ENCODE results near the gene OGDH. TPM values are rescaled to one million over a fixed set of nuclear protein-coding genes. Genes with fewer than 3 reads are reported as not detected.

OGDH gene
- total and polyA plus RNA-seq, 2 of the 13 experiments (the other 11 are each of a cell fraction or from before 2014, with no cell fraction given), result 17.4 to 25.4 TPM

DNA sequence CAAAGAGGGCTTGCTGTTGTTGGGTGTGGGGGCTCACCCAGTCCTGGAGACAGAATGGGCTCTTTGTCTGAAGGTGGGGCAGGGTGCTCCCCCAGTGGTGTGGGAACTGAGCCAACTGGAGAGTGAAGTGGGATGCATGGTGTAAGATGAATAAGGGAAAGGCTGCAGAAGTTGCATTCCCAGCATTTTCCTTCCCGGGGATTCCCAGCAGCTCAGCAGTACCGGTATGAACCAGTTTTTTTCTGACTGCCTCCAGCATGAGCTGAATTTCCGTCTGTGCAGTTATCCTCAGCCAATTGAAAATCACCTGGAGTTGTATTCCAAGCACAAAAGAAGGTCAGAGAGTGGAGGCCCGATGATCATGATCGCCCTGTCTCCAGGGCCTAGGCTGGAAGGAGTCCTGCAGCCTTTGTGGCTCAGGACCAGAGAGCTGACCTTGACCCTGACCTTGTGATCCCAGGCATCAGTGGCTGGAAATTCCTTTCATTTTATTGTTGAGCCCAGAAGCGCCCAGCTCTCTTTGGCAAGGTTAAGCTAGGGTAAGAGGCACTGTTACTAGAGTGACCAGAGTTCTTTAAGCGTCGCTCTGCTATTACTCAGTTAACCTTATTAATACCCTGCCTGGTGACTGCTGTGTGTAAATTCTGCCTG, 33.4 kb downstream of the OGDH start (continued):
- TF ChIP-seq, protein P1, sequence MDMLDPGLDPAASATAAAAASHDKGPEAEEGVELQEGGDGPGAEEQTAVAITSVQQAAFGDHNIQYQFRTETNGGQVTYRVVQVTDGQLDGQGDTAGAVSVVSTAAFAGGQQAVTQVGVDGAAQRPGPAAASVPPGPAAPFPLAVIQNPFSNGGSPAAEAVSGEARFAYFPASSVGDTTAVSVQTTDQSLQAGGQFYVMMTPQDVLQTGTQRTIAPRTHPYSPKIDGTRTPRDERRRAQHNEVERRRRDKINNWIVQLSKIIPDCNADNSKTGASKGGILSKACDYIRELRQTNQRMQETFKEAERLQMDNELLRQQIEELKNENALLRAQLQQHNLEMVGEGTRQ (IDR thresholded peaks at IDR 0.05; ENCODE audit: low read depth, low read length), result no peak
- TF ChIP-seq, protein P1 (CRISPR knock-in tag; IDR thresholded peaks at IDR 0.05; ENCODE audit: borderline replicate concordance), result no peak
- TF ChIP-seq, protein P2, sequence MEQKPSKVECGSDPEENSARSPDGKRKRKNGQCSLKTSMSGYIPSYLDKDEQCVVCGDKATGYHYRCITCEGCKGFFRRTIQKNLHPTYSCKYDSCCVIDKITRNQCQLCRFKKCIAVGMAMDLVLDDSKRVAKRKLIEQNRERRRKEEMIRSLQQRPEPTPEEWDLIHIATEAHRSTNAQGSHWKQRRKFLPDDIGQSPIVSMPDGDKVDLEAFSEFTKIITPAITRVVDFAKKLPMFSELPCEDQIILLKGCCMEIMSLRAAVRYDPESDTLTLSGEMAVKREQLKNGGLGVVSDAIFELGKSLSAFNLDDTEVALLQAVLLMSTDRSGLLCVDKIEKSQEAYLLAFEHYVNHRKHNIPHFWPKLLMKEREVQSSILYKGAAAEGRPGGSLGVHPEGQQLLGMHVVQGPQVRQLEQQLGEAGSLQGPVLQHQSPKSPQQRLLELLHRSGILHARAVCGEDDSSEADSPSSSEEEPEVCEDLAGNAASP (CRISPR knock-in tag; IDR thresholded peaks at IDR 0.05; ENCODE audit: borderline replicate concordance), result peak; percentile 73
- TF ChIP-seq, protein P3, sequence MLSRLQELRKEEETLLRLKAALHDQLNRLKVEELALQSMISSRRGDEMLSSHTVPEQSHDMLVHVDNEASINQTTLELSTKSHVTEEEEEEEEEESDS (CRISPR knock-in tag; IDR thresholded peaks at IDR 0.05; ENCODE audit: borderline replicate concordance), result no peak
- TF ChIP-seq MTF1 (CRISPR knock-in tag; IDR thresholded peaks at IDR 0.05), result no peak
- TF ChIP-seq, protein P4, sequence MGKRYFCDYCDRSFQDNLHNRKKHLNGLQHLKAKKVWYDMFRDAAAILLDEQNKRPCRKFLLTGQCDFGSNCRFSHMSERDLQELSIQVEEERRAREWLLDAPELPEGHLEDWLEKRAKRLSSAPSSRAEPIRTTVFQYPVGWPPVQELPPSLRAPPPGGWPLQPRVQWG (CRISPR knock-in tag; IDR thresholded peaks at IDR 0.05; ENCODE audit: borderline replicate concordance, low read depth), result no peak
- TF ChIP-seq, protein P5, sequence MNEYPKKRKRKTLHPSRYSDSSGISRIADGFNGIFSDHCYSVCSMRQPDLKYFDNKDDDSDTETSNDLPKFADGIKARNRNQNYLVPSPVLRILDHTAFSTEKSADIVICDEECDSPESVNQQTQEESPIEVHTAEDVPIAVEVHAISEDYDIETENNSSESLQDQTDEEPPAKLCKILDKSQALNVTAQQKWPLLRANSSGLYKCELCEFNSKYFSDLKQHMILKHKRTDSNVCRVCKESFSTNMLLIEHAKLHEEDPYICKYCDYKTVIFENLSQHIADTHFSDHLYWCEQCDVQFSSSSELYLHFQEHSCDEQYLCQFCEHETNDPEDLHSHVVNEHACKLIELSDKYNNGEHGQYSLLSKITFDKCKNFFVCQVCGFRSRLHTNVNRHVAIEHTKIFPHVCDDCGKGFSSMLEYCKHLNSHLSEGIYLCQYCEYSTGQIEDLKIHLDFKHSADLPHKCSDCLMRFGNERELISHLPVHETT (CRISPR knock-in tag; conservative IDR thresholded peaks at IDR 0.05), result no peak
- peak; percentile 51; the same call in 1 of the 2 replicates for TF ChIP-seq HOXA3 (CRISPR knock-in tag; IDR thresholded peaks at IDR 0.05)
- TF ChIP-seq RARA (CRISPR knock-in tag; IDR thresholded peaks at IDR 0.05), result peak; percentile 88
- TF ChIP-seq ZNF557 (CRISPR knock-in tag; IDR thresholded peaks at IDR 0.05), result no peak
- no peak for TF ChIP-seq RFX1 (IDR thresholded peaks at IDR 0.05)
- TF ChIP-seq NKX3-1 (CRISPR knock-in tag; IDR thresholded peaks at IDR 0.05), result no peak
- TF ChIP-seq, protein P6, sequence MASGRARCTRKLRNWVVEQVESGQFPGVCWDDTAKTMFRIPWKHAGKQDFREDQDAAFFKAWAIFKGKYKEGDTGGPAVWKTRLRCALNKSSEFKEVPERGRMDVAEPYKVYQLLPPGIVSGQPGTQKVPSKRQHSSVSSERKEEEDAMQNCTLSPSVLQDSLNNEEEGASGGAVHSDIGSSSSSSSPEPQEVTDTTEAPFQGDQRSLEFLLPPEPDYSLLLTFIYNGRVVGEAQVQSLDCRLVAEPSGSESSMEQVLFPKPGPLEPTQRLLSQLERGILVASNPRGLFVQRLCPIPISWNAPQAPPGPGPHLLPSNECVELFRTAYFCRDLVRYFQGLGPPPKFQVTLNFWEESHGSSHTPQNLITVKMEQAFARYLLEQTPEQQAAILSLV (CRISPR knock-in tag; IDR thresholded peaks at IDR 0.05; ENCODE audit: borderline replicate concordance), result no peak
- TF ChIP-seq FOXP1 (IDR thresholded peaks at IDR 0.05), result no peak
- no peak for TF ChIP-seq FOXP1 (CRISPR knock-in tag; IDR thresholded peaks at IDR 0.05)
- no peak for TF ChIP-seq ZNF777 (CRISPR knock-in tag; IDR thresholded peaks at IDR 0.05)
- TF ChIP-seq, protein P7, sequence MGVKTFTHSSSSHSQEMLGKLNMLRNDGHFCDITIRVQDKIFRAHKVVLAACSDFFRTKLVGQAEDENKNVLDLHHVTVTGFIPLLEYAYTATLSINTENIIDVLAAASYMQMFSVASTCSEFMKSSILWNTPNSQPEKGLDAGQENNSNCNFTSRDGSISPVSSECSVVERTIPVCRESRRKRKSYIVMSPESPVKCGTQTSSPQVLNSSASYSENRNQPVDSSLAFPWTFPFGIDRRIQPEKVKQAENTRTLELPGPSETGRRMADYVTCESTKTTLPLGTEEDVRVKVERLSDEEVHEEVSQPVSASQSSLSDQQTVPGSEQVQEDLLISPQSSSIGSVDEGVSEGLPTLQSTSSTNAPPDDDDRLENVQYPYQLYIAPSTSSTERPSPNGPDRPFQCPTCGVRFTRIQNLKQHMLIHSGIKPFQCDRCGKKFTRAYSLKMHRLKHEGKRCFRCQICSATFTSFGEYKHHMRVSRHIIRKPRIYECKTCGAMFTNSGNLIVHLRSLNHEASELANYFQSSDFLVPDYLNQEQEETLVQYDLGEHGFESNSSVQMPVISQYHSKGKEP (CRISPR knock-in tag; IDR thresholded peaks at IDR 0.05), result no peak
- TF ChIP-seq, protein P8, sequence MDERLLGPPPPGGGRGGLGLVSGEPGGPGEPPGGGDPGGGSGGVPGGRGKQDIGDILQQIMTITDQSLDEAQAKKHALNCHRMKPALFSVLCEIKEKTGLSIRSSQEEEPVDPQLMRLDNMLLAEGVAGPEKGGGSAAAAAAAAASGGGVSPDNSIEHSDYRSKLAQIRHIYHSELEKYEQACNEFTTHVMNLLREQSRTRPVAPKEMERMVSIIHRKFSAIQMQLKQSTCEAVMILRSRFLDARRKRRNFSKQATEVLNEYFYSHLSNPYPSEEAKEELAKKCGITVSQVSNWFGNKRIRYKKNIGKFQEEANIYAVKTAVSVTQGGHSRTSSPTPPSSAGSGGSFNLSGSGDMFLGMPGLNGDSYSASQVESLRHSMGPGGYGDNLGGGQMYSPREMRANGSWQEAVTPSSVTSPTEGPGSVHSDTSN (CRISPR knock-in tag; IDR thresholded peaks at IDR 0.05), result 0 out of 2 replicates have a peak, but pooled peaks have one; percentile 15
- TF ChIP-seq ZNF331 (CRISPR knock-in tag; IDR thresholded peaks at IDR 0.05), result peak; percentile 27; the same call in 1 of the 2 replicates
- TF ChIP-seq MXI1 (IDR thresholded peaks at IDR 0.05; ENCODE audit: borderline replicate concordance, low read depth, low read length), result no peak
- 0 out of 2 replicates have a peak, but pooled peaks have one; percentile 21 for TF ChIP-seq ETV5 (CRISPR knock-in tag; IDR thresholded peaks at IDR 0.05; ENCODE audit: borderline replicate concordance)
- TF ChIP-seq POLR2AphosphoS5 (IDR thresholded peaks at IDR 0.05; ENCODE audit: low read depth, low read length), result 0 out of 2 replicates have a peak, but pooled peaks have one; percentile 33
